Omental fat pad (tissue), 4 donors: ENCODE data around the gene CYP2D6. TPM values are rescaled to one million over a fixed set of nuclear protein-coding genes. Genes with fewer than 3 reads are reported as not detected.

Source experiments
- ATAC-seq: fragments of 150-250 bp; one replicate; pipeline ENCODE4 v1.9.1; 2016; ENCODE audit warnings: mild to moderate bottlenecking, moderate library complexity; ENCODE audit not compliant: low FRiP score
- DNase-seq: peaks from one replicate; pipeline ENCODE4 v3.0.0-alpha.2; 2019; ENCODE audit warnings: low spot score
- CTCF ChIP-seq, 3 donors: fragments of 450-650 bp; IDR thresholded peaks; one replicate each; pipeline ENCODE4 v1.5.1; 2016 to 2017; ENCODE audit warnings: antibody characterized with exemption in 3 of 3, mild to moderate bottlenecking in 3 of 3, moderate library complexity in 2 of 3
- total RNA-seq, 4 donors: library from RNA; depleted of rRNA; stranded (reverse); fragments of >200 nt; gene quantifications; one replicate each; pipeline ENCODE4 v1.1.0, GENCODE V29; 2016

Gene CYP2D6
- total RNA-seq, 4 donors from 2014 or later = 0.28 to 1.1 (median 0.49) TPM

- ATAC-seq (no peak), DNase-seq (no peak)
- TF ChIP-seq CTCF (IDR thresholded peaks at IDR 0.05) = no peak
These were observed 42.2 kb upstream of the CYP2D6 start for GRCh38 chr22:42172773-42173172.

- ATAC-seq = no peak
- no peak for TF ChIP-seq CTCF (IDR thresholded peaks at IDR 0.05)
- no peak for DNase-seq
These were observed 41.5 kb upstream of the CYP2D6 start for GRCh38 chr22:42171946-42172719.

GRCh38 chr22:42171417-42171816, 40.8 kb upstream of the CYP2D6 start:
- no peak for TF ChIP-seq CTCF (IDR thresholded peaks at IDR 0.05)
- DNase-seq = no peak
- no peak for ATAC-seq

- DNase-seq (no peak), ATAC-seq (no peak)
- no peak for TF ChIP-seq CTCF (IDR thresholded peaks at IDR 0.05)
These were observed 40.3 kb upstream of the CYP2D6 start for GRCh38 chr22:42170946-42171345.

GRCh38 chr22:42169055-42169469, 38.5 kb upstream of the CYP2D6 start:
- peak in 1 of 3 donors; percentile 67 for TF ChIP-seq CTCF (IDR thresholded peaks at IDR 0.05)
- DNase-seq (peak; percentile 79), ATAC-seq (no peak)

GRCh38 chr22:42168476-42168875, 37.9 kb upstream of the CYP2D6 start:
- TF ChIP-seq CTCF (IDR thresholded peaks at IDR 0.05) = no peak
- ATAC-seq (no peak), DNase-seq (no peak)

GRCh38 chr22:42167066-42167465, 36.5 kb upstream of the CYP2D6 start:
- TF ChIP-seq CTCF (IDR thresholded peaks at IDR 0.05) = no peak
- no peak for DNase-seq
- no peak for ATAC-seq
